ENCODE data around the gene REG1A. TPM values are rescaled to one million over a fixed set of nuclear protein-coding genes. Genes with fewer than 3 reads are reported as not detected.

REG1A gene
- total and polyA plus RNA-seq, 2 of the 13 experiments (the other 11 are each of a cell fraction or from before 2014, with no cell fraction given) = not detected

GRCh38 chr2:79099140-79099686 lies 21.1 kb upstream of the REG1A start (continued):
- no peak for TF ChIP-seq GPN1 (CRISPR knock-in tag; IDR thresholded peaks at IDR 0.05; ENCODE audit: borderline replicate concordance)
- TF ChIP-seq CREB1 (IDR thresholded peaks at IDR 0.05) = no peak
- TF ChIP-seq CREB1 (CRISPR knock-in tag; IDR thresholded peaks at IDR 0.05) = no peak
- TF ChIP-seq CREB3 (CRISPR knock-in tag; IDR thresholded peaks at IDR 0.05) = no peak
- TF ChIP-seq, protein P1, sequence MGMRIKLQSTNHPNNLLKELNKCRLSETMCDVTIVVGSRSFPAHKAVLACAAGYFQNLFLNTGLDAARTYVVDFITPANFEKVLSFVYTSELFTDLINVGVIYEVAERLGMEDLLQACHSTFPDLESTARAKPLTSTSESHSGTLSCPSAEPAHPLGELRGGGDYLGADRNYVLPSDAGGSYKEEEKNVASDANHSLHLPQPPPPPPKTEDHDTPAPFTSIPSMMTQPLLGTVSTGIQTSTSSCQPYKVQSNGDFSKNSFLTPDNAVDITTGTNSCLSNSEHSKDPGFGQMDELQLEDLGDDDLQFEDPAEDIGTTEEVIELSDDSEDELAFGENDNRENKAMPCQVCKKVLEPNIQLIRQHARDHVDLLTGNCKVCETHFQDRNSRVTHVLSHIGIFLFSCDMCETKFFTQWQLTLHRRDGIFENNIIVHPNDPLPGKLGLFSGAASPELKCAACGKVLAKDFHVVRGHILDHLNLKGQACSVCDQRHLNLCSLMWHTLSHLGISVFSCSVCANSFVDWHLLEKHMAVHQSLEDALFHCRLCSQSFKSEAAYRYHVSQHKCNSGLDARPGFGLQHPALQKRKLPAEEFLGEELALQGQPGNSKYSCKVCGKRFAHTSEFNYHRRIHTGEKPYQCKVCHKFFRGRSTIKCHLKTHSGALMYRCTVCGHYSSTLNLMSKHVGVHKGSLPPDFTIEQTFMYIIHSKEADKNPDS (CRISPR knock-in tag; IDR thresholded peaks at IDR 0.05) = no peak
- no peak for TF ChIP-seq HBP1 (CRISPR knock-in tag; IDR thresholded peaks at IDR 0.05; ENCODE audit: low read depth)
- no peak for TF ChIP-seq ZC3H13 (CRISPR knock-in tag; IDR thresholded peaks at IDR 0.05)

DNA sequence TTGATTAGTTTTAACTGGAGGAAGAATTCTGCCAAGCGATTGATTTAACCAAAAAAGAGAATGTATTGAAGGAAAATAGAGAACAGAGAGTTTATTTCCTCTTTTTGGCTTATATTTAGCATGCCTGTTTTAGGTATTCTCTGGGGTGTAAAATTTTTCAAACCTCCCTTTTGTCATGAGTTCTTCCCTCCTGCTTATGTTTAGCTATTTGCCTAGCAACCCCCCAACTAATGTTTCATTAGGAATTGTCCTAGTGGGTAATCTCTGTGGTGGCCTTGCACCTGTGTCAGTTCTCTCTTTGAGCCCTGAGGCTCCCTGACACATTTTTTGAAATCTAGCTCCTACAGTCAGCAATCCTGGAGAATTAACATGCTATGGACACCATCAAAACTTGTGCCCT lies 20.0 kb upstream of the REG1A start:
- BruUV-seq (replicated peaks) = no TSS peak
- ChIA-PET POLR2A (no interaction called here), CTCF (ENCODE audit: low intra/inter-chr PET ratio, low total read pairs) (no interaction called here)
- Histone ChIP-seq H3K4me2 (ENCODE audit: low read depth, low read length) (no peak overlapping the region), H3K4me3 (replicated peaks in 1 of 3; ENCODE audit: insufficient read depth in 1 of 3, low read depth in 2 of 3, low read length in 3 of 3) (no peak overlapping the region), H3K36me3 (replicated peaks in 1 of 2; ENCODE audit: control insufficient read depth in 1 of 2, insufficient read depth in 2 of 2, low read length in 2 of 2) (no peaks in the 10 kb centered on the region), H3K79me2 (ENCODE audit: insufficient read depth, low read length) (no peaks in the 10 kb centered on the region), H2AFZ (ENCODE audit: low read length) (no peak overlapping the region), H4K20me1 (ENCODE audit: insufficient read depth, low read length) (no peaks in the 10 kb centered on the region), H3K27me3 (ENCODE audit: control insufficient read depth in 1 of 2, insufficient read depth in 2 of 2, low read length in 2 of 2) (peaks cover 0 to 11% of the 10 kb centered on the region in 2 experiments; a peak in 2 of 5 replicates), H3K4me1 (ENCODE audit: insufficient read depth, low read length) (no peaks in the 10 kb centered on the region), H3K27ac (ENCODE audit: extremely low read length, insufficient read depth, low read length) (no peak overlapping the region), H3K9ac (ENCODE audit: insufficient read depth, low read depth, low read length) (no peak overlapping the region), H3K9me3 (ENCODE audit: low read length) (peaks cover 10% of the 10 kb centered on the region)
- no peak for FAIRE-seq
- no peak for ATAC-seq
- no peak for DNase-seq (ENCODE audit: low spot score)
- in situ Hi-C loops (cut with HindIII; ENCODE audit: extremely low pct_ligation_motif_present, low pct_unique_long_range_greater_than_20kb) = no loop called here
- intact Hi-C loops (cut with micrococcal nuclease; ENCODE audit: unreplicated experiment) = no loop called here
- WGBS (ENCODE audit: low lambda C conversion rate) = 0% methylated on average over 1 of the region's 1 CpG
- no peak for TF ChIP-seq KAT2B (IDR thresholded peaks at IDR 0.05; ENCODE audit: borderline replicate concordance, low read depth, low read length)
- no peak for TF ChIP-seq SP5 (CRISPR knock-in tag; IDR thresholded peaks at IDR 0.05; ENCODE audit: borderline replicate concordance, low read depth)
- TF ChIP-seq ZKSCAN5 (CRISPR knock-in tag; IDR thresholded peaks at IDR 0.05) = no peak
- no peak for TF ChIP-seq AGO1 (IDR thresholded peaks at IDR 0.05; ENCODE audit: low read depth, low read length, poor library complexity, severe bottlenecking)
- TF ChIP-seq ZBTB46 (CRISPR knock-in tag; IDR thresholded peaks at IDR 0.05; ENCODE audit: borderline replicate concordance) = no peak
- no peak for TF ChIP-seq ZSCAN31 (CRISPR knock-in tag; IDR thresholded peaks at IDR 0.05; ENCODE audit: low read depth)
- no peak for TF ChIP-seq ZNF747 (CRISPR knock-in tag; IDR thresholded peaks at IDR 0.05; ENCODE audit: borderline replicate concordance)
- no peak for TF ChIP-seq ZBTB42 (CRISPR knock-in tag; IDR thresholded peaks at IDR 0.05)
- no peak for TF ChIP-seq IRF2 (CRISPR knock-in tag; IDR thresholded peaks at IDR 0.05)

Measured in HepG2 (cell line).